GM10266 (cell line): ENCODE results near the gene DUS1L.

ENCODE experiments used
- DNase-seq: peaks from one replicate; pipeline ENCODE4 v3.0.0; 2012; ENCODE audit errors: extremely low spot score
- CTCF ChIP-seq: IDR thresholded peaks from 2 replicates; pipeline ENCODE4 v1.5.1; 2012; ENCODE audit warnings: mild to moderate bottlenecking, low read depth; ENCODE audit not compliant: control insufficient read depth, insufficient read depth; ENCODE audit errors: missing control alignments

Gene DUS1L

GRCh38 chr17:82100502-82101298, 35.1 kb upstream of the DUS1L start:
- no peak for DNase-seq
- no peak for TF ChIP-seq CTCF

- TF ChIP-seq CTCF = no peak
- DNase-seq = no peak
These were observed 33.5 kb upstream of the DUS1L start for GRCh38 chr17:82098939-82099763.

GRCh38 chr17:82098169-82098938, 32.8 kb upstream of the DUS1L start, which contains the start of gene FASN:
FASN (minus strand) TSS chr17:82098236; CDS start chr17:82096445, 1,791 bp downstream.
- peak; percentile 100 for DNase-seq
- TF ChIP-seq CTCF = peak; percentile 69

- no peak for TF ChIP-seq CTCF
- peak; percentile 75 for DNase-seq
These were observed 32.2 kb upstream of the DUS1L start for GRCh38 chr17:82097919-82098168.

GRCh38 chr17:82097184-82097918, 31.7 kb upstream of the DUS1L start:
- DNase-seq = peak; percentile 75
- TF ChIP-seq CTCF = peak; percentile 2

- no peak for TF ChIP-seq CTCF
- no peak for DNase-seq
These were observed 31.1 kb upstream of the DUS1L start for GRCh38 chr17:82096709-82097183.
